HepG2 (cell line): ENCODE results near the gene ACTN1. TPM values are rescaled to one million over a fixed set of nuclear protein-coding genes. Genes with fewer than 3 reads are reported as not detected.

ENCODE experiments used
- ATM ChIP-seq: fragments of 450-650 bp; IDR thresholded peaks from 2 replicates; pipeline ENCODE4 v1.7.1; 2017; ENCODE audit warnings: mild to moderate bottlenecking, borderline replicate concordance
- CEBPG ChIP-seq: IDR thresholded peaks from 2 replicates; pipeline ENCODE4 v1.6.1; 2016
- HOXD1 ChIP-seq: sonication (generic); formaldehyde crosslinking; IDR thresholded peaks from 2 replicates; pipeline ENCODE4 v1.5.0; 2020; ENCODE audit warnings: missing genetic modification reagents
- MED8 ChIP-seq: sonication (generic); formaldehyde crosslinking; IDR thresholded peaks from 2 replicates; pipeline ENCODE4 v1.8.1; 2023; ENCODE audit warnings: mild to moderate bottlenecking, missing genetic modification reagents; ENCODE audit not compliant: insufficient replicate concordance
- NFYC ChIP-seq: IDR thresholded peaks from 2 replicates; pipeline ENCODE4 v1.6.1; 2016; ENCODE audit warnings: missing genetic modification reagents, missing compliant biosample characterization
- NR1H2 ChIP-seq: sonication (generic); formaldehyde crosslinking; IDR thresholded peaks from 2 replicates; pipeline ENCODE4 v1.8.1; 2022; ENCODE audit warnings: low read depth, missing genetic modification reagents, borderline replicate concordance
- PITX1 ChIP-seq: sonication (generic); formaldehyde crosslinking; IDR thresholded peaks from 2 replicates; pipeline ENCODE4 v1.5.1; 2020; ENCODE audit warnings: mild to moderate bottlenecking, missing genetic modification reagents
- RBM39 ChIP-seq: fragments of 200-400 bp; formaldehyde crosslinking; IDR thresholded peaks from one replicate; pipeline ENCODE4 v1.6.1; 2018; ENCODE audit warnings: antibody characterized with exemption, mild to moderate bottlenecking, low read depth, low read length; ENCODE audit not compliant: poor library complexity, severe bottlenecking
- RORA ChIP-seq: sonication (generic); formaldehyde crosslinking; IDR thresholded peaks from 2 replicates; pipeline ENCODE4 v1.5.0; 2020; ENCODE audit warnings: mild to moderate bottlenecking, missing genetic modification reagents, moderate library complexity
- SALL1 ChIP-seq: sonication (generic); formaldehyde crosslinking; IDR thresholded peaks from 2 replicates; pipeline ENCODE4 v1.8.0; 2022; ENCODE audit warnings: mild to moderate bottlenecking, missing genetic modification reagents
- SNAI1 ChIP-seq: sonication (generic); formaldehyde crosslinking; IDR thresholded peaks from 2 replicates; pipeline ENCODE4 v1.5.0; 2020; ENCODE audit warnings: mild to moderate bottlenecking, missing genetic modification reagents, borderline replicate concordance
- ZNF101 ChIP-seq: sonication (generic); formaldehyde crosslinking; IDR thresholded peaks from 2 replicates; pipeline ENCODE4 v1.4.0; 2020; ENCODE audit warnings: mild to moderate bottlenecking, low read depth, missing genetic modification reagents, borderline replicate concordance
- ZNF331 ChIP-seq: sonication (generic); formaldehyde crosslinking; IDR thresholded peaks from 2 replicates; pipeline ENCODE4 v1.4.0; 2020; ENCODE audit warnings: missing genetic modification reagents
- ZNF552 ChIP-seq: sonication (generic); formaldehyde crosslinking; IDR thresholded peaks from 2 replicates; pipeline ENCODE4 v1.9.0; 2022; ENCODE audit warnings: missing genetic modification reagents, mild to moderate bottlenecking, borderline replicate concordance
- ZNF605 ChIP-seq: sonication (generic); formaldehyde crosslinking; IDR thresholded peaks from 2 replicates; pipeline ENCODE4 v1.8.0; 2022; ENCODE audit warnings: mild to moderate bottlenecking, missing genetic modification reagents
- polyA plus RNA-seq, 8 experiments: library from polyadenylated mRNA; depleted of rRNA in 3 of 8; stranded (reverse) in 7 of 8; unstranded in 1 of 8; fragments of >200 nt; fragmentation: Illumina TruSeq in 4 of 8; extraction: Trizol in 4 of 8; gene quantifications; 2 replicates each; pipeline versions ENCODE4 v1.2.1 to v1.2.3, GENCODE V29; 2011 to 2016; ENCODE audit warnings: low read depth in 4 of 8, missing spikeins in 1 of 8, mixed read lengths in 1 of 8; ENCODE audit not compliant: insufficient read depth in 1 of 8
- total RNA-seq, 5 experiments: library from RNA; depleted of rRNA; stranded (reverse); fragments of >200 nt; fragmentation: Illumina TruSeq; extraction: Trizol; gene quantifications; 2 replicates each; pipeline ENCODE4 v1.2.3, GENCODE V29; 2016; ENCODE audit warnings: low read depth in 1 of 5
- TF ChIP-seq, protein P1 (sequence below): sonication (generic); formaldehyde crosslinking; IDR thresholded peaks from 2 replicates; pipeline ENCODE4 v1.4.0; 2020; ENCODE audit warnings: missing genetic modification reagents
- TF ChIP-seq, protein P2 (sequence below): sonication (generic); formaldehyde crosslinking; IDR thresholded peaks from 2 replicates; pipeline ENCODE4 v1.5.1; 2020; ENCODE audit warnings: mild to moderate bottlenecking, missing genetic modification reagents, moderate library complexity
- TF ChIP-seq, protein P3 (sequence below): sonication (generic); formaldehyde crosslinking; conservative IDR thresholded peaks from 2 replicates; pipeline ENCODE4 v1.4.0; 2020; ENCODE audit warnings: missing genetic modification reagents
- TF ChIP-seq, protein P4 (sequence below): sonication (generic); formaldehyde crosslinking; conservative IDR thresholded peaks from 2 replicates; pipeline ENCODE4 v1.8.0; 2022; ENCODE audit warnings: missing genetic modification reagents

Gene ACTN1
- total and polyA plus RNA-seq, 2 of the 13 experiments (the other 11 are each of a cell fraction or from before 2014, with no cell fraction given): 58.6 to 162 TPM

DNA sequence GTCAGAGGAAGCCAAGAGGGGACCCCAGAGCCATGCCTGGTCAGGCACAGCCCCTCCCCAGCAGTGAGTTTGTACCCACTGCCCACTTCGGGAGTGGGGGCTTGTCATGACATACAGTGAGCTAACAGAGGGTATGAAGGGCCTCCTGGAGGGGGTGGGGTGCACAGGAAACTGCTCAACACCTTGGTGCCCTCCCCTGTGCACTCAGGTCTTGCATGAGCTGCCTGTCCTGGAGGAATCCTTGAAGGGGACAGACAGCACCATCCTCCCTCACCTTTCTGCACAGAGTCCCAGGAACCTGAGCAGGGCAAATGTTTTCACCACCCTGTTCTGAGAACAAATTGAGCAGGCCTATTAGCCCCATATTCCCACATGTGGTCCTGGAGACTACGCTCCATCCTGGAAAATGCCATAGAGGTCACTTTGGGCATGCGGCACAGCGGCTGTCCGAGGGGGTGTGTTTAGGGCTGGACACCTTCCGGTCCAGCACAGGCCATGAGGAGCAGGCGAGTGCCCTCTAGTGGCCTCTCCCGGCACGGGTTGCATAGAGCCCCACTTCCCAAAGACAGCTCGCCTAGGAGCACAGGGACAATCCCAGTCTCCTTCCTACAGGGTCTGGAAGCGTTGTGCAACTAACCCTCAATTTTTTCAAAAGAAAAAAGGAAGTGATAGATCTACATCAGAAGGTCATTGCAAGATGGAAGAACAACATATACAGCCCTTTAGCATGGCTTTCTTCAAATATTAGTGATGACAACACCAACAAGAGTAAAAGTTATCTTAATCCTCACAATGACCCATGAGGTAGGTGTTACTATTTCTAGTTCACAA, 154.4 kb downstream of the ACTN1 start (continued):
- TF ChIP-seq ZNF552 (CRISPR knock-in tag): 0 out of 2 replicates have a peak, but pooled peaks have one; percentile 71
- peak; percentile 28; the same call in 1 of the 2 replicates for TF ChIP-seq ZNF605 (CRISPR knock-in tag)
- TF ChIP-seq ATM: no peak
- peak; percentile 70; the same call in 1 of the 2 replicates for TF ChIP-seq PITX1
- TF ChIP-seq, protein P1, sequence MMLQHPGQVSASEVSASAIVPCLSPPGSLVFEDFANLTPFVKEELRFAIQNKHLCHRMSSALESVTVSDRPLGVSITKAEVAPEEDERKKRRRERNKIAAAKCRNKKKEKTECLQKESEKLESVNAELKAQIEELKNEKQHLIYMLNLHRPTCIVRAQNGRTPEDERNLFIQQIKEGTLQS (CRISPR knock-in tag): 0 out of 2 replicates have a peak, but pooled peaks have one; percentile 20
- TF ChIP-seq MED8: peak; percentile 68
- no peak for TF ChIP-seq ZNF101
- peak; percentile 20; the same call in 1 of the 2 replicates for TF ChIP-seq NFYC
- no peak for TF ChIP-seq RORA
- TF ChIP-seq SNAI1 (CRISPR knock-in tag): no peak
- TF ChIP-seq NR1H2 (CRISPR knock-in tag): no peak
- TF ChIP-seq ZNF331: peak; percentile 91
- TF ChIP-seq RBM39: peak; percentile 58
- TF ChIP-seq, protein P2, sequence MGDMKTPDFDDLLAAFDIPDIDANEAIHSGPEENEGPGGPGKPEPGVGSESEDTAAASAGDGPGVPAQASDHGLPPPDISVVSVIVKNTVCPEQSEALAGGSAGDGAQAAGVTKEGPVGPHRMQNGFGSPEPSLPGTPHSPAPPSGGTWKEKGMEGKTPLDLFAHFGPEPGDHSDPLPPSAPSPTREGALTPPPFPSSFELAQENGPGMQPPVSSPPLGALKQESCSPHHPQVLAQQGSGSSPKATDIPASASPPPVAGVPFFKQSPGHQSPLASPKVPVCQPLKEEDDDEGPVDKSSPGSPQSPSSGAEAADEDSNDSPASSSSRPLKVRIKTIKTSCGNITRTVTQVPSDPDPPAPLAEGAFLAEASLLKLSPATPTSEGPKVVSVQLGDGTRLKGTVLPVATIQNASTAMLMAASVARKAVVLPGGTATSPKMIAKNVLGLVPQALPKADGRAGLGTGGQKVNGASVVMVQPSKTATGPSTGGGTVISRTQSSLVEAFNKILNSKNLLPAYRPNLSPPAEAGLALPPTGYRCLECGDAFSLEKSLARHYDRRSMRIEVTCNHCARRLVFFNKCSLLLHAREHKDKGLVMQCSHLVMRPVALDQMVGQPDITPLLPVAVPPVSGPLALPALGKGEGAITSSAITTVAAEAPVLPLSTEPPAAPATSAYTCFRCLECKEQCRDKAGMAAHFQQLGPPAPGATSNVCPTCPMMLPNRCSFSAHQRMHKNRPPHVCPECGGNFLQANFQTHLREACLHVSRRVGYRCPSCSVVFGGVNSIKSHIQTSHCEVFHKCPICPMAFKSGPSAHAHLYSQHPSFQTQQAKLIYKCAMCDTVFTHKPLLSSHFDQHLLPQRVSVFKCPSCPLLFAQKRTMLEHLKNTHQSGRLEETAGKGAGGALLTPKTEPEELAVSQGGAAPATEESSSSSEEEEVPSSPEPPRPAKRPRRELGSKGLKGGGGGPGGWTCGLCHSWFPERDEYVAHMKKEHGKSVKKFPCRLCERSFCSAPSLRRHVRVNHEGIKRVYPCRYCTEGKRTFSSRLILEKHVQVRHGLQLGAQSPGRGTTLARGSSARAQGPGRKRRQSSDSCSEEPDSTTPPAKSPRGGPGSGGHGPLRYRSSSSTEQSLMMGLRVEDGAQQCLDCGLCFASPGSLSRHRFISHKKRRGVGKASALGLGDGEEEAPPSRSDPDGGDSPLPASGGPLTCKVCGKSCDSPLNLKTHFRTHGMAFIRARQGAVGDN (CRISPR knock-in tag): peak; percentile 90
- TF ChIP-seq, protein P3, sequence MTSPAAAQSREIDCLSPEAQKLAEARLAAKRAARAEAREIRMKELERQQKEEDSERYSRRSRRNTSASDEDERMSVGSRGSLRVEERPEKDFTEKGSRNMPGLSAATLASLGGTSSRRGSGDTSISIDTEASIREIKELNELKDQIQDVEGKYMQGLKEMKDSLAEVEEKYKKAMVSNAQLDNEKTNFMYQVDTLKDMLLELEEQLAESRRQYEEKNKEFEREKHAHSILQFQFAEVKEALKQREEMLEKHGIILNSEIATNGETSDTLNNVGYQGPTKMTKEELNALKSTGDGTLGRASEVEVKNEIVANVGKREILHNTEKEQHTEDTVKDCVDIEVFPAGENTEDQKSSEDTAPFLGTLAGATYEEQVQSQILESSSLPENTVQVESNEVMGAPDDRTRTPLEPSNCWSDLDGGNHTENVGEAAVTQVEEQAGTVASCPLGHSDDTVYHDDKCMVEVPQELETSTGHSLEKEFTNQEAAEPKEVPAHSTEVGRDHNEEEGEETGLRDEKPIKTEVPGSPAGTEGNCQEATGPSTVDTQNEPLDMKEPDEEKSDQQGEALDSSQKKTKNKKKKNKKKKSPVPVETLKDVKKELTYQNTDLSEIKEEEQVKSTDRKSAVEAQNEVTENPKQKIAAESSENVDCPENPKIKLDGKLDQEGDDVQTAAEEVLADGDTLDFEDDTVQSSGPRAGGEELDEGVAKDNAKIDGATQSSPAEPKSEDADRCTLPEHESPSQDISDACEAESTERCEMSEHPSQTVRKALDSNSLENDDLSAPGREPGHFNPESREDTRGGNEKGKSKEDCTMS (CRISPR knock-in tag): no peak
- peak; percentile 61 for TF ChIP-seq CEBPG (CRISPR knock-in tag)
- peak; percentile 88 for TF ChIP-seq SALL1 (CRISPR knock-in tag)
- TF ChIP-seq HOXD1 (CRISPR knock-in tag): peak; percentile 52; the same call in 1 of the 2 replicates
- TF ChIP-seq, protein P4, sequence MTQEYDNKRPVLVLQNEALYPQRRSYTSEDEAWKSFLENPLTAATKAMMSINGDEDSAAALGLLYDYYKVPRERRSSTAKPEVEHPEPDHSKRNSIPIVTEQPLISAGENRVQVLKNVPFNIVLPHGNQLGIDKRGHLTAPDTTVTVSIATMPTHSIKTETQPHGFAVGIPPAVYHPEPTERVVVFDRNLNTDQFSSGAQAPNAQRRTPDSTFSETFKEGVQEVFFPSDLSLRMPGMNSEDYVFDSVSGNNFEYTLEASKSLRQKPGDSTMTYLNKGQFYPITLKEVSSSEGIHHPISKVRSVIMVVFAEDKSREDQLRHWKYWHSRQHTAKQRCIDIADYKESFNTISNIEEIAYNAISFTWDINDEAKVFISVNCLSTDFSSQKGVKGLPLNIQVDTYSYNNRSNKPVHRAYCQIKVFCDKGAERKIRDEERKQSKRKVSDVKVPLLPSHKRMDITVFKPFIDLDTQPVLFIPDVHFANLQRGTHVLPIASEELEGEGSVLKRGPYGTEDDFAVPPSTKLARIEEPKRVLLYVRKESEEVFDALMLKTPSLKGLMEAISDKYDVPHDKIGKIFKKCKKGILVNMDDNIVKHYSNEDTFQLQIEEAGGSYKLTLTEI (CRISPR knock-in tag): no peak
